Tibial nerve (tissue), 4 donors: ENCODE results near the gene NIM1K. TPM values are rescaled to one million over a fixed set of nuclear protein-coding genes. Genes with fewer than 3 reads are reported as not detected.
"Not testable (repeated sequence)": the region's sequence is repeated elsewhere in the genome, so short reads cannot be mapped to it uniquely, and the experiment has no call there.

ENCODE experiments used
- DNase-seq, 2 donors: peaks; one replicate each; pipeline ENCODE4 v3.0.0-alpha.2; 2019; ENCODE audit warnings: low spot score in 2 of 2
- H3K27ac ChIP-seq, 4 donors: fragments of 200-600 bp; sonication (generic) in 3 of 4; one replicate each; pipeline ENCODE4 v1.5.1; 2017 to 2019; ENCODE audit warnings: mild to moderate bottlenecking in 1 of 4
- H3K27me3 ChIP-seq, 2 donors: fragments of 200-600 bp; sonication (generic) in 1 of 2; one replicate each; pipeline versions ENCODE4 v1.5.1 to v1.6.0; 2017 to 2019
- H3K36me3 ChIP-seq, 3 donors: fragments of 200-600 bp; sonication (generic); one replicate each; pipeline ENCODE4 v1.5.1; 2018 to 2019
- H3K4me1 ChIP-seq, 4 donors: fragments of 200-600 bp; sonication (generic) in 3 of 4; one replicate each; pipeline ENCODE4 v1.5.1; 2017 to 2019
- H3K4me3 ChIP-seq, 4 donors: fragments of 200-600 bp; sonication (generic) in 3 of 4; one replicate each; pipeline ENCODE4 v1.5.1; 2017 to 2019; ENCODE audit warnings: mild to moderate bottlenecking in 1 of 4, moderate library complexity in 1 of 4
- H3K9me3 ChIP-seq, 4 donors: fragments of 200-600 bp; sonication (generic) in 3 of 4; one replicate each; pipeline ENCODE4 v1.5.1; 2017 to 2019
- EP300 ChIP-seq, 2 donors: sonication (generic); formaldehyde crosslinking; IDR thresholded peaks; one replicate each; pipeline ENCODE4 v1.6.1; 2017; ENCODE audit warnings: antibody characterized with exemption in 2 of 2, mild to moderate bottlenecking in 1 of 2
- POLR2A ChIP-seq, 2 donors: fragments of 450-650 bp; IDR thresholded peaks; one replicate each; pipeline ENCODE4 v1.6.1; 2017; ENCODE audit warnings: antibody characterized with exemption in 2 of 2, mild to moderate bottlenecking in 2 of 2, moderate library complexity in 2 of 2
- WGBS, 2 donors: methylation state at CpG; one replicate each; pipeline ENCODE4 v1.1.5; 2018; 5-methylcytosine and 5-hydroxymethylcytosine counted together
- total RNA-seq, 4 donors: library from RNA; depleted of rRNA; stranded (reverse); fragments of >200 nt; gene quantifications; one replicate each; pipeline ENCODE4 v1.1.0, GENCODE V29; 2016
- TF ChIP-seq, protein P1 (sequence below), 5 experiments: fragments of 200-600 bp in 3 of 5; fragments of 450-650 bp in 2 of 5; sonication (generic) in 3 of 5; IDR thresholded peaks; one replicate each; pipeline ENCODE4 v1.5.1; 2016 to 2019; ENCODE audit warnings: antibody characterized with exemption in 5 of 5, mild to moderate bottlenecking in 3 of 5, moderate library complexity in 2 of 5

The NIM1K gene
- total RNA-seq, 4 donors from 2014 or later, result 2.0 to 4.8 (median 3.6) TPM

DNA sequence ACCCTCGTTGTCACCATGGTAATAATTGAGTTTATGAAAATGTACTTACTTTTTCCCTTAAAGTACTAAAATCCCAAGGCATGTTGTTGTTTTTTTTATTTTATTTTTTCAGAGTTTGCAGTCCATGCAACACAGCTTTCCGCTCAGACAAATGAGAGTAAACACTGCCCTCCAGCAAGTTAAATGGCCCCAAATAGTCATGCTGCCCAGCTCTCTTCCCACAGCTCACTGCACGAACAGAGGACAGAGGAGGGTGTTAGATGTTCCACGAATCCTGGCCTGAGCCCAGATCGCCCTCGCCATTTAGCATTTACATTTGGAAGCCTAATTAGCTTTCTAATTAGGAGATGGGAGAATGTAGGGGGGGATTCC is 1.9 kb downstream of the NIM1K start:
- Histone ChIP-seq H3K36me3 (no peaks in the 10 kb centered on the region), H3K27ac (peak overlapping the region; percentile 69 to 89 (median 76)), H3K27me3 (no peaks in the 10 kb centered on the region), H3K4me3 (peak overlapping the region; percentile 11 to 63 (median 58)), H3K9me3 (no peaks in the 10 kb centered on the region), H3K4me1 (peaks cover 0 to 41% (median 10%) of the 10 kb centered on the region in 4 donors)
- no peak for TF ChIP-seq EP300 (IDR thresholded peaks at IDR 0.05)
- TF ChIP-seq, protein P1, sequence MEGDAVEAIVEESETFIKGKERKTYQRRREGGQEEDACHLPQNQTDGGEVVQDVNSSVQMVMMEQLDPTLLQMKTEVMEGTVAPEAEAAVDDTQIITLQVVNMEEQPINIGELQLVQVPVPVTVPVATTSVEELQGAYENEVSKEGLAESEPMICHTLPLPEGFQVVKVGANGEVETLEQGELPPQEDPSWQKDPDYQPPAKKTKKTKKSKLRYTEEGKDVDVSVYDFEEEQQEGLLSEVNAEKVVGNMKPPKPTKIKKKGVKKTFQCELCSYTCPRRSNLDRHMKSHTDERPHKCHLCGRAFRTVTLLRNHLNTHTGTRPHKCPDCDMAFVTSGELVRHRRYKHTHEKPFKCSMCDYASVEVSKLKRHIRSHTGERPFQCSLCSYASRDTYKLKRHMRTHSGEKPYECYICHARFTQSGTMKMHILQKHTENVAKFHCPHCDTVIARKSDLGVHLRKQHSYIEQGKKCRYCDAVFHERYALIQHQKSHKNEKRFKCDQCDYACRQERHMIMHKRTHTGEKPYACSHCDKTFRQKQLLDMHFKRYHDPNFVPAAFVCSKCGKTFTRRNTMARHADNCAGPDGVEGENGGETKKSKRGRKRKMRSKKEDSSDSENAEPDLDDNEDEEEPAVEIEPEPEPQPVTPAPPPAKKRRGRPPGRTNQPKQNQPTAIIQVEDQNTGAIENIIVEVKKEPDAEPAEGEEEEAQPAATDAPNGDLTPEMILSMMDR (IDR thresholded peaks at IDR 0.05), result no peak
- TF ChIP-seq POLR2A (IDR thresholded peaks at IDR 0.05), result no peak
- 18 to 27% methylated on average over 6 of the region's 6 CpGs for WGBS, 2 donors
- DNase-seq, result no peak

DNA sequence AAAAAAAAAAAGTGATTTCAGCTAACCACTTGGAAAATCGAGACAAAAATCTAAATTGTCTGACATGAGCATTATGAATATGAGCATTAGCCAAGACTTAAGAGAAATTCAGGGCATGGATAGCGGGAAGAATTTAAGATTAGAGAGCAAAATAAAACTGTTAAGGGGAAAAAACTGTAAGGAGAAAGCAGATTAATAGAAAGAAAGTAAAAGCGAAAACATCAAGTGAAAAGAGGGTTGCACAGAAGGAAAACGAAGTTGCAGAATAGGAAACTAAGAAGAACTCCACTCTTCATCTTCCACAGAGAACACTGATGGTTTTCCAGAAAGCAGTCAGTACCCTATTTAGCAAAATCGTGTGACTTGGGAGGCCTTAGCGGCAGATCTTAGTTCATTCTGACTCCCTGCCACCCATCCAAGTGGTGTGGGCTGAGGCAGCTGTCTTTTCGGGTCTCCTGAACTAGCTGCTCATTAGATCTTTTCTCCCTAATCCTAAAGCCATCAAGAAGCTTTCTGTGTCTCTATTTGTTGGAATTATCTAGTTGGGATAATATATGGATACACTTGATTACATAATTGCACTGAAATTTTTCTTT is 3.7 kb downstream of the NIM1K start:
- Histone ChIP-seq H3K27ac (peak overlapping the region in 3 of 4 donors; percentile 17 to 89 (median 84)), H3K4me3 (no peak overlapping the region), H3K27me3 (no peaks in the 10 kb centered on the region), H3K4me1 (peaks cover 0 to 39% (median 10%) of the 10 kb centered on the region in 4 donors), H3K9me3 (no peaks in the 10 kb centered on the region), H3K36me3 (peaks cover 0 to 10% (median 0%) of the 10 kb centered on the region in 3 donors)
- no peak for DNase-seq
- no peak for TF ChIP-seq POLR2A (IDR thresholded peaks at IDR 0.05)
- TF ChIP-seq, protein P1 (IDR thresholded peaks at IDR 0.05), result no peak
- no peak for TF ChIP-seq EP300 (IDR thresholded peaks at IDR 0.05)
- WGBS, 2 donors, result 71 to 72% methylated on average over 7 of the region's 7 CpGs

DNA sequence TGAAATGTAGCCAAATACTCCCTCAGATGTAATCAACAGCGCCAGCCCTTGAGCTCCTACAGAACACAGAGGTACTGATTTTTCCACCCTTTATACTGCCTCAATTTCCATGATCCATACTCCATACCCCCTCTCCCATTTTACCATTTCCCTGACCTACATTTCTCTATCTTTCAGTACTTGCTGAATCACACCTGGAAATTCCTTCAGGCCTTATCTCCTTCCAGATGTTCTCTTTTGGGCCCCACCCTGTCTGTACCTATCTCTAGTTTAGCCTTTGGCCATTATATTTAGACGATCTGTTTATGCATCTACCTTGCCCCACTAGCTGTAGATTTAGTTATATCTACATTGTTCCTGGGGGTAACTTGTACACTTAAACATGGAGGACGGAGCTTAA is 5.5 kb downstream of the NIM1K start:
- WGBS, 2 donors, result 59 to 62% methylated on average over 3 of the region's 3 CpGs
- H3K9me3 ChIP-seq, result no peaks in the 10 kb centered on the region
- H3K27me3 ChIP-seq, result no peaks in the 10 kb centered on the region
- TF ChIP-seq POLR2A (IDR thresholded peaks at IDR 0.05) (no peak), EP300 (IDR thresholded peaks at IDR 0.05) (no peak)
- TF ChIP-seq, protein P1 (IDR thresholded peaks at IDR 0.05), result no peak
- H3K4me3 ChIP-seq, result no peak overlapping the region
- no peak for DNase-seq
- peak overlapping the region in 1 of 4 donors; percentile 5 for H3K27ac ChIP-seq
- H3K4me1 ChIP-seq, result peaks cover 0 to 21% (median 4%) of the 10 kb centered on the region in 4 donors
- H3K36me3 ChIP-seq, result peaks cover 0 to 10% (median 0%) of the 10 kb centered on the region in 3 donors

DNA sequence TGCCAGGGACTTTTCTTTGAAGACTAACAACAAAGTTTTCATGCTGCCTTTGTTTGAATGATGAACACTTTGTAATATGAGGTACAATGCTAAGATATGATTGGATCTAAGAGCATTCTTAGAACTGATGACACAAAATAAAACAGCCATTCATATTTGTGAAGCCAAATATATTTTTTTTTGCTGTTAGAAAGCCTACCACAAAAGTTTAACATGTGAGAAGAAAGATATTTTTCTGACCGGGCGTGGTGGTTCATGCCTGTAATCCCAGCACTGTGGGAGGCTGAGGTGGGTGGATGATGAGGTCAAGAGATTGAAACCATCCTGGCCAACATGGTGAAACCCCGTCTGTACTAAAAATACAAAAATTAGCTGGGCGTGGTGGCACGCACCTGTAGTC is 9.4 kb downstream of the NIM1K start:
- not testable (repeated sequence) for H3K9me3 ChIP-seq, H3K36me3 ChIP-seq, H3K4me1 ChIP-seq, H3K27me3 ChIP-seq, H3K27ac ChIP-seq, H3K4me3 ChIP-seq, DNase-seq
- WGBS, 2 donors, result 82 to 91% methylated on average over 5 of the region's 5 CpGs

DNA sequence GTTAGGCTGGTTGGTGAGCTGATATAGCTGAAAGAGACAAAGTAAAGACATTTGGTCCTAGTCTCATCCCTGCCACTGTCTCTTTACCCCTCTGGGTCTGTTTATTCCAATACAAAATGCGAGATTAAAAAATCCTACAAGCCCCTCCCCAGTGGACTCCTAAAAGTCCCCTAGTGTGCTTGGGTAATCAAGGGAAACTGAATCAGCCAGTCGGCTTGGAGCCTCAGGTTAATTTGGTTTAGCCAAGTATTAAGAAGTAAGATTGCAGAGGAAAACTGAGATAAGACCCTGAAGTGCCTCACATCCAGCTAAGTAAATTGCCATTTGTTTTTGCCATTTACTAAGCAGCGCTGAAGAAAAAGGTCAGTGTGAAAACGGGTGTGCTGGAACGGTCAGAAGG is 10.4 kb downstream of the NIM1K start:
- H3K27me3 ChIP-seq, result no peaks in the 10 kb centered on the region
- WGBS, 2 donors, result 59 to 65% methylated on average over 5 of the region's 5 CpGs
- TF ChIP-seq POLR2A (IDR thresholded peaks at IDR 0.05), result no peak
- TF ChIP-seq EP300 (IDR thresholded peaks at IDR 0.05), result no peak
- TF ChIP-seq, protein P1 (IDR thresholded peaks at IDR 0.05), result no peak
- no peak for DNase-seq
- peaks cover 0 to 10% (median 0%) of the 10 kb centered on the region in 3 donors for H3K36me3 ChIP-seq
- H3K4me3 ChIP-seq, result no peak overlapping the region
- H3K4me1 ChIP-seq, result no peaks in the 10 kb centered on the region
- no peaks in the 10 kb centered on the region for H3K9me3 ChIP-seq
- no peak overlapping the region for H3K27ac ChIP-seq
